H1 (cell line): Measurements from ENCODE around the gene GRID2.
"Not testable (repeated sequence)": the region's sequence is repeated elsewhere in the genome, so short reads cannot be mapped to it uniquely, and the experiment has no call there.

ENCODE experiments used
- CEBPB ChIP-seq: IDR thresholded peaks from 2 replicates; pipeline ENCODE4 v1.6.1; 2012; ENCODE audit warnings: low read depth, low read length
- CREB1 ChIP-seq: IDR thresholded peaks from 2 replicates; pipeline ENCODE4 v1.6.1; 2012; ENCODE audit warnings: inconsistent platforms
- EP300 ChIP-seq, 2 experiments: IDR thresholded peaks; 1 replicate in 1 of 2; 2 replicates in 1 of 2; pipeline ENCODE4 v1.6.1; 2011 to 2012; ENCODE audit warnings: low read depth in 2 of 2, low read length in 2 of 2, mild to moderate bottlenecking in 2 of 2, borderline replicate concordance in 1 of 2, inconsistent platforms in 1 of 2, moderate library complexity in 1 of 2
- EZH2 ChIP-seq: fragments of 200-600 bp; sonication (generic); IDR thresholded peaks from 2 replicates; pipeline ENCODE4 v1.7.1; 2012; ENCODE audit warnings: low read depth, mild to moderate bottlenecking, moderate library complexity, low read length, inconsistent platforms; ENCODE audit not compliant: severe bottlenecking
- GTF2F1 ChIP-seq: IDR thresholded peaks from 2 replicates; pipeline ENCODE4 v1.6.1; 2012; ENCODE audit warnings: low read depth, low read length, improper control_type of control experiment, borderline replicate concordance
- JUN ChIP-seq: IDR thresholded peaks from 2 replicates; pipeline ENCODE4 v1.6.1; 2011; ENCODE audit warnings: low read depth, mild to moderate bottlenecking, improper control_type of control experiment, low read length
- KDM5A ChIP-seq: fragments of 200-600 bp; IDR thresholded peaks from 2 replicates; pipeline ENCODE4 v1.7.1; 2012; ENCODE audit warnings: mild to moderate bottlenecking, low read length, inconsistent platforms, mixed read lengths
- MAFK ChIP-seq: IDR thresholded peaks from 2 replicates; pipeline ENCODE4 v1.6.1; 2012; ENCODE audit warnings: low read depth, mild to moderate bottlenecking, improper control_type of control experiment, low read length
- TF ChIP-seq, protein P1 (sequence below): IDR thresholded peaks from 2 replicates; pipeline ENCODE4 v1.6.1; 2012; ENCODE audit warnings: inconsistent platforms
- TF ChIP-seq, protein P2 (sequence below), 3 experiments: IDR thresholded peaks; 1 replicate in 2 of 3; 2 replicates in 1 of 3; pipeline versions ENCODE4 v1.5.1 to v1.6.1; 2011; ENCODE audit warnings: low read length in 3 of 3, mild to moderate bottlenecking in 3 of 3, inconsistent platforms in 2 of 3, low read depth in 1 of 3, moderate library complexity in 1 of 3; ENCODE audit not compliant: insufficient read depth in 1 of 3; ENCODE audit errors: control extremely low read depth in 1 of 3
- TF ChIP-seq, protein P3 (sequence below): IDR thresholded peaks from 2 replicates; pipeline ENCODE4 v1.6.1; 2012; ENCODE audit warnings: low read length, inconsistent platforms

DNA sequence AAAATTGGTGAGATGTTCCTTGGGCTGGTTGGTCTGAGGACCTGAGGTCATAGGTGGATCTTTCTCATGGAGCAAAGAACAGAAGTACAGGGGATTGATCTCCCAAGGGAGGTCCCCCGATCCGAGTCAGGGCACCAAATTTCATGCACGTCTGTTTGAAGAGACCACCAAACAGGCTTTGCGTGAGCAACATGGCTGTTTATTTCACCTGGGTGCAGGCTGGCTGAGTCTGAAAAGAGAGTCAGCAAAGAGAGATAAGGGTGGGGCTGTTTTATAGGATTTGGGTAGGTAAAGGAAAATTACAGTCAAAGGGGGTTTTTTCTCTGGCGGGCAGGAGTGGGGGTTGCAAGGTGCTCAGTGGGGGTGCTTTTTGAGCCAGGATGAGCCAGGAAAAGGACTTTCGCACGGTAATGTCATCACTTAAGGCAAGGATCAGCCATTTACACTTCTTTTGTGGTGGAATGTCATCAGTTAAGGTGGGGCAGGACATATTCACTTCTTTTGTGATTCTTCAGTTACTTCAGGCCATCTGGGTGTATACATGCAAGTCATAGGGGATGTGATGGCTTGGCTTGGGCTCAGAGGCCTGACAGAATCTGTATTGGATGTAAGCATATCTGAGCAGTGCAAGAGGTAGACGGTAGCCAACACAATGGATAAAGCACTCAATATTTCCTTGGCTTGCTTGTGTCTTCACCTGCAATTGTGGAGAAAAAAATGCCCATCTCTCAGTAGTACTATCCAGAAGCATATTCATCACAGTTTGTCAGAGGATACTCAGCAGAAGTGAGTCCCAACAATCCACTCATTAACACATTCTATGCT lies 26.5 kb upstream of the GRID2 start:
- TF ChIP-seq, protein P1, sequence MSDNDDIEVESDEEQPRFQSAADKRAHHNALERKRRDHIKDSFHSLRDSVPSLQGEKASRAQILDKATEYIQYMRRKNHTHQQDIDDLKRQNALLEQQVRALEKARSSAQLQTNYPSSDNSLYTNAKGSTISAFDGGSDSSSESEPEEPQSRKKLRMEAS = not testable (repeated sequence)
- TF ChIP-seq, protein P2, sequence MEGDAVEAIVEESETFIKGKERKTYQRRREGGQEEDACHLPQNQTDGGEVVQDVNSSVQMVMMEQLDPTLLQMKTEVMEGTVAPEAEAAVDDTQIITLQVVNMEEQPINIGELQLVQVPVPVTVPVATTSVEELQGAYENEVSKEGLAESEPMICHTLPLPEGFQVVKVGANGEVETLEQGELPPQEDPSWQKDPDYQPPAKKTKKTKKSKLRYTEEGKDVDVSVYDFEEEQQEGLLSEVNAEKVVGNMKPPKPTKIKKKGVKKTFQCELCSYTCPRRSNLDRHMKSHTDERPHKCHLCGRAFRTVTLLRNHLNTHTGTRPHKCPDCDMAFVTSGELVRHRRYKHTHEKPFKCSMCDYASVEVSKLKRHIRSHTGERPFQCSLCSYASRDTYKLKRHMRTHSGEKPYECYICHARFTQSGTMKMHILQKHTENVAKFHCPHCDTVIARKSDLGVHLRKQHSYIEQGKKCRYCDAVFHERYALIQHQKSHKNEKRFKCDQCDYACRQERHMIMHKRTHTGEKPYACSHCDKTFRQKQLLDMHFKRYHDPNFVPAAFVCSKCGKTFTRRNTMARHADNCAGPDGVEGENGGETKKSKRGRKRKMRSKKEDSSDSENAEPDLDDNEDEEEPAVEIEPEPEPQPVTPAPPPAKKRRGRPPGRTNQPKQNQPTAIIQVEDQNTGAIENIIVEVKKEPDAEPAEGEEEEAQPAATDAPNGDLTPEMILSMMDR (IDR thresholded peaks at IDR 0.05; ENCODE audit: control extremely low read depth in 1 of 3, insufficient read depth in 1 of 3, low read depth in 1 of 3, low read length in 3 of 3) = not testable (repeated sequence)
- TF ChIP-seq KDM5A; EP300 (IDR thresholded peaks at IDR 0.05; ENCODE audit: borderline replicate concordance in 1 of 2, low read depth in 2 of 2, low read length in 2 of 2); EZH2; CREB1; MAFK; GTF2F1; JUN; CEBPB: not testable (repeated sequence)
- TF ChIP-seq, protein P3, sequence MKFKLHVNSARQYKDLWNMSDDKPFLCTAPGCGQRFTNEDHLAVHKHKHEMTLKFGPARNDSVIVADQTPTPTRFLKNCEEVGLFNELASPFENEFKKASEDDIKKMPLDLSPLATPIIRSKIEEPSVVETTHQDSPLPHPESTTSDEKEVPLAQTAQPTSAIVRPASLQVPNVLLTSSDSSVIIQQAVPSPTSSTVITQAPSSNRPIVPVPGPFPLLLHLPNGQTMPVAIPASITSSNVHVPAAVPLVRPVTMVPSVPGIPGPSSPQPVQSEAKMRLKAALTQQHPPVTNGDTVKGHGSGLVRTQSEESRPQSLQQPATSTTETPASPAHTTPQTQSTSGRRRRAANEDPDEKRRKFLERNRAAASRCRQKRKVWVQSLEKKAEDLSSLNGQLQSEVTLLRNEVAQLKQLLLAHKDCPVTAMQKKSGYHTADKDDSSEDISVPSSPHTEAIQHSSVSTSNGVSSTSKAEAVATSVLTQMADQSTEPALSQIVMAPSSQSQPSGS = not testable (repeated sequence)
